DMS 273 treated with DMSO at 0.1 percent for 48 hours (cell line): ENCODE data around the gene SMNDC1.
A peak's percentile ranks its signal among the peaks of the same experiment; 100 is the strongest.

Experiments
- DNase-seq: peaks from one replicate; lab custom pipeline; 2025; lab: John Stamatoyannopoulos, UW

The SMNDC1 gene

GRCh38 chr10:110327262-110327914 is 22.7 kb upstream of the SMNDC1 start:
- no peak for DNase-seq

GRCh38 chr10:110326351-110327032 is 21.8 kb upstream of the SMNDC1 start:
- DNase-seq = no peak

- DNase-seq = no peak
Observed at GRCh38 chr10:110324805-110325280, 20.1 kb upstream of the SMNDC1 start.

- no peak for DNase-seq
Observed at GRCh38 chr10:110324201-110324804, 19.6 kb upstream of the SMNDC1 start.

GRCh38 chr10:110323503-110323902 is 18.8 kb upstream of the SMNDC1 start:
- no peak for DNase-seq

- DNase-seq = no peak
Observed at GRCh38 chr10:110321869-110322620, 17.3 kb upstream of the SMNDC1 start.

GRCh38 chr10:110317866-110318850 is 13.4 kb upstream of the SMNDC1 start:
- no peak for DNase-seq

GRCh38 chr10:110313674-110314073 is 9.0 kb upstream of the SMNDC1 start:
- DNase-seq = no peak

GRCh38 chr10:110312206-110312605 is 7.5 kb upstream of the SMNDC1 start:
- DNase-seq = no peak

GRCh38 chr10:110311357-110311949 is 6.7 kb upstream of the SMNDC1 start:
- DNase-seq = peak; percentile 4

GRCh38 chr10:110310741-110311140 is 6.0 kb upstream of the SMNDC1 start:
- DNase-seq = no peak

GRCh38 chr10:110307805-110308204 is 3.1 kb upstream of the SMNDC1 start:
- DNase-seq = no peak

GRCh38 chr10:110306452-110306768 is 1.7 kb upstream of the SMNDC1 start:
- DNase-seq = no peak

GRCh38 chr10:110305767-110306451 is 1.2 kb upstream of the SMNDC1 start:
- peak; percentile 61 for DNase-seq

GRCh38 chr10:110304394-110304779 is 333 bp downstream of the SMNDC1 start:
- no peak for DNase-seq

GRCh38 chr10:110303681-110304080 is 1.0 kb downstream of the SMNDC1 start:
- no peak for DNase-seq

GRCh38 chr10:110300486-110300986 is 4.2 kb downstream of the SMNDC1 start:
- no peak for DNase-seq

GRCh38 chr10:110296966-110297365 is 7.8 kb downstream of the SMNDC1 start:
- DNase-seq = no peak

GRCh38 chr10:110286841-110287240 is 17.9 kb downstream of the SMNDC1 start:
- DNase-seq = no peak

- no peak for DNase-seq
Observed at GRCh38 chr10:110285501-110285900, 19.2 kb downstream of the SMNDC1 start.
